Neural cell (in vitro differentiated cells): ENCODE results near the gene SEC22A. TPM values are rescaled to one million over a fixed set of nuclear protein-coding genes. Genes with fewer than 3 reads are reported as not detected.
A peak's percentile ranks its signal among the peaks of the same experiment; 100 is the strongest.
"Not testable (repeated sequence)": the region's sequence is repeated elsewhere in the genome, so short reads cannot be mapped to it uniquely, and the experiment has no call there.

Experiments
- H2AFZ ChIP-seq: fragments of 200-600, 300-800 bp; sonication (generic), shearing (Covaris generic); 2 replicates; pipeline ENCODE4 v1.6.0; 2014; ENCODE audit warnings: low read depth, mild to moderate bottlenecking, antibody characterized with exemption, low read length, moderate library complexity
- H3F3A ChIP-seq: fragments of 200-600 bp; shearing (Covaris generic); 2 replicates; pipeline ENCODE4 v1.6.1; 2016; ENCODE audit warnings: mild to moderate bottlenecking, moderate library complexity, mixed read lengths, antibody characterized with exemption, low read length; ENCODE audit not compliant: insufficient read depth, poor library complexity, severe bottlenecking
- H3K27ac ChIP-seq: fragments of 200-600, 300-800 bp; sonication (generic), shearing (Covaris generic); 2 replicates; pipeline ENCODE4 v1.5.1; 2014; ENCODE audit warnings: mild to moderate bottlenecking, low read length, moderate library complexity
- H3K27me3 ChIP-seq: fragments of 300-800, 200-600 bp; sonication (generic), shearing (Covaris generic); 2 replicates; pipeline ENCODE4 v1.6.0; 2014; ENCODE audit warnings: mild to moderate bottlenecking, low read depth, low read length, moderate library complexity; ENCODE audit not compliant: insufficient read depth
- H3K36me3 ChIP-seq: fragments of 300-800, 200-600 bp; sonication (generic), shearing (Covaris generic); 2 replicates; pipeline ENCODE4 v1.5.1; 2014; ENCODE audit warnings: mild to moderate bottlenecking, antibody characterized with exemption, low read length, moderate library complexity; ENCODE audit not compliant: insufficient read depth
- H3K4me2 ChIP-seq: fragments of 300-800, 200-600 bp; sonication (generic), shearing (Covaris generic); 2 replicates; pipeline ENCODE4 v1.6.0; 2014; ENCODE audit warnings: mild to moderate bottlenecking, low read length
- H3K4me3 ChIP-seq: fragments of 300-800, 200-600 bp; sonication (generic), shearing (Covaris generic); 2 replicates; pipeline ENCODE4 v1.5.1; 2014; ENCODE audit warnings: mild to moderate bottlenecking, low read length, moderate library complexity
- H3K79me2 ChIP-seq: fragments of 200-600 bp; shearing (Covaris generic); replicated peaks from 2 replicates; pipeline ENCODE4 v1.6.0; 2014; ENCODE audit warnings: mild to moderate bottlenecking, low read length, moderate library complexity; ENCODE audit not compliant: insufficient read depth
- H3K9ac ChIP-seq: fragments of 300-800, 200-600 bp; sonication (generic), shearing (Covaris generic); 2 replicates; pipeline ENCODE4 v1.6.1; 2016; ENCODE audit warnings: mild to moderate bottlenecking, low read length, mixed read lengths
- H3K9me2 ChIP-seq: fragments of 200-600 bp; shearing (Covaris generic); 2 replicates; pipeline ENCODE4 v1.6.1; 2016; ENCODE audit warnings: mild to moderate bottlenecking, low read length, mixed read lengths; ENCODE audit not compliant: insufficient read depth
- H3K9me3 ChIP-seq: fragments of 200-600, 300-800 bp; sonication (generic), shearing (Covaris generic); 2 replicates; pipeline ENCODE4 v1.6.1; 2016; ENCODE audit warnings: mild to moderate bottlenecking, mixed run types, low read length, moderate library complexity, mixed read lengths
- H4K20me1 ChIP-seq: fragments of 200-600 bp; shearing (Covaris generic); 2 replicates; pipeline ENCODE4 v1.6.1; 2016; ENCODE audit warnings: mild to moderate bottlenecking, mixed run types; ENCODE audit not compliant: insufficient read depth
- CTCF ChIP-seq: fragments of 450-650 bp; IDR thresholded peaks from 2 replicates; pipeline ENCODE4 v1.5.1; 2014; ENCODE audit warnings: antibody characterized with exemption, mild to moderate bottlenecking, moderate library complexity; ENCODE audit not compliant: poor library complexity, severe bottlenecking
- EP300 ChIP-seq: fragments of 450-650 bp; conservative IDR thresholded peaks from 2 replicates; pipeline ENCODE4 v1.6.1; 2014; ENCODE audit warnings: antibody characterized with exemption, mild to moderate bottlenecking, moderate library complexity; ENCODE audit not compliant: poor library complexity, severe bottlenecking
- EZH2 ChIP-seq: fragments of 200-600, 300-800 bp; shearing (Covaris generic), sonication (generic); IDR thresholded peaks from 2 replicates; pipeline ENCODE4 v1.6.1; 2014; ENCODE audit warnings: antibody characterized with exemption, low read length, borderline replicate concordance, mild to moderate bottlenecking; ENCODE audit not compliant: insufficient read depth, poor library complexity, severe bottlenecking
- MXI1 ChIP-seq: fragments of 450-650 bp; conservative IDR thresholded peaks from 2 replicates; pipeline ENCODE4 v1.6.1; 2014; ENCODE audit warnings: antibody characterized with exemption, mild to moderate bottlenecking; ENCODE audit not compliant: poor library complexity, severe bottlenecking
- POLR2AphosphoS5 ChIP-seq: IDR thresholded peaks from 2 replicates; pipeline ENCODE4 v1.6.1; 2012
- RAD21 ChIP-seq: fragments of 450-650 bp; conservative IDR thresholded peaks from 2 replicates; pipeline ENCODE4 v1.6.1; 2014; ENCODE audit warnings: antibody characterized with exemption, mild to moderate bottlenecking, moderate library complexity
- REST ChIP-seq: IDR thresholded peaks from 2 replicates; pipeline ENCODE4 v1.6.1; 2012; ENCODE audit warnings: borderline replicate concordance
- SMC3 ChIP-seq: fragments of 450-650 bp; conservative IDR thresholded peaks from 2 replicates; pipeline ENCODE4 v1.6.1; 2014; ENCODE audit warnings: antibody characterized with exemption, mild to moderate bottlenecking, moderate library complexity; ENCODE audit not compliant: poor library complexity
- TAF1 ChIP-seq: IDR thresholded peaks from 2 replicates; pipeline ENCODE4 v1.6.1; 2012; ENCODE audit warnings: low read depth
- polyA plus RNA-seq: library from polyadenylated mRNA; depleted of rRNA; stranded (reverse); fragments of >200 nt; gene quantifications from 2 replicates; pipeline ENCODE4 v1.2.3, GENCODE V29; 2014

The SEC22A gene
- polyA plus RNA-seq, 1 donor from 2014 or later, result 44.0 TPM

GRCh38 chr3:123202451-123202850 lies 708 bp downstream of the SEC22A start:
- TF ChIP-seq CTCF (peak; percentile 32), EZH2 (no peak), MXI1 (no peak)
- H3K27ac ChIP-seq, result peak overlapping the region; percentile 82
- no peaks in the 10 kb centered on the region for H3F3A ChIP-seq
- H3K9me2 ChIP-seq, result no peaks in the 10 kb centered on the region
- peak overlapping the region; percentile 71 for H3K4me2 ChIP-seq
- H4K20me1 ChIP-seq, result no peaks in the 10 kb centered on the region
- no peaks in the 10 kb centered on the region for H3K9me3 ChIP-seq
- H2AFZ ChIP-seq, result peak overlapping the region; percentile 83
- H3K36me3 ChIP-seq, result no peaks in the 10 kb centered on the region
- H3K79me2 ChIP-seq, result peaks cover 19% of the 10 kb centered on the region
- no peaks in the 10 kb centered on the region for H3K27me3 ChIP-seq
- peak overlapping the region; percentile 94 for H3K9ac ChIP-seq
- H3K4me3 ChIP-seq, result peak overlapping the region; percentile 85

GRCh38 chr3:123218990-123219389 lies 17.2 kb downstream of the SEC22A start:
- Histone ChIP-seq H3K27me3 (no peaks in the 10 kb centered on the region), H3K79me2 (peaks cover 4% of the 10 kb centered on the region), H4K20me1 (no peaks in the 10 kb centered on the region)

GRCh38 chr3:123221369-123221768 lies 19.6 kb downstream of the SEC22A start:
- not testable (repeated sequence) for H4K20me1 ChIP-seq, H3K9me3 ChIP-seq, H3K4me3 ChIP-seq, H2AFZ ChIP-seq, H3K9ac ChIP-seq, H3F3A ChIP-seq, H3K36me3 ChIP-seq, H3K79me2 ChIP-seq, H3K9me2 ChIP-seq, H3K27ac ChIP-seq, H3K4me2 ChIP-seq, H3K27me3 ChIP-seq

More at GRCh38 chr3:123218990-123219389, 17.2 kb downstream of the SEC22A start:
- Histone ChIP-seq H3K4me2 (no peak overlapping the region), H3K4me3 (no peak overlapping the region), H2AFZ (no peak overlapping the region), H3K36me3 (no peaks in the 10 kb centered on the region), H3K9me3 (no peaks in the 10 kb centered on the region), H3K9me2 (no peaks in the 10 kb centered on the region), H3F3A (no peaks in the 10 kb centered on the region), H3K9ac (no peak overlapping the region), H3K27ac (no peak overlapping the region)
- TF ChIP-seq MXI1, result no peak
- TF ChIP-seq SMC3, result no peak
- no peak for TF ChIP-seq POLR2AphosphoS5
- no peak for TF ChIP-seq EP300

GRCh38 chr3:123225016-123225415 lies 23.3 kb downstream of the SEC22A start:
- Histone ChIP-seq H3K27me3 (no peaks in the 10 kb centered on the region), H2AFZ (no peak overlapping the region), H3K27ac (no peak overlapping the region), H3K9me2 (no peaks in the 10 kb centered on the region), H3K36me3 (peaks cover 5% of the 10 kb centered on the region), H4K20me1 (no peaks in the 10 kb centered on the region), H3K4me2 (no peak overlapping the region), H3F3A (no peaks in the 10 kb centered on the region), H3K79me2 (no peaks in the 10 kb centered on the region), H3K9ac (no peak overlapping the region), H3K9me3 (no peaks in the 10 kb centered on the region), H3K4me3 (no peak overlapping the region)
- TF ChIP-seq CTCF (no peak), RAD21 (no peak), REST (no peak), TAF1 (no peak), EP300 (no peak), EZH2 (no peak), SMC3 (no peak), POLR2AphosphoS5 (no peak), MXI1 (no peak)
